ENCODE measurements around the gene SUSD2.

DNA sequence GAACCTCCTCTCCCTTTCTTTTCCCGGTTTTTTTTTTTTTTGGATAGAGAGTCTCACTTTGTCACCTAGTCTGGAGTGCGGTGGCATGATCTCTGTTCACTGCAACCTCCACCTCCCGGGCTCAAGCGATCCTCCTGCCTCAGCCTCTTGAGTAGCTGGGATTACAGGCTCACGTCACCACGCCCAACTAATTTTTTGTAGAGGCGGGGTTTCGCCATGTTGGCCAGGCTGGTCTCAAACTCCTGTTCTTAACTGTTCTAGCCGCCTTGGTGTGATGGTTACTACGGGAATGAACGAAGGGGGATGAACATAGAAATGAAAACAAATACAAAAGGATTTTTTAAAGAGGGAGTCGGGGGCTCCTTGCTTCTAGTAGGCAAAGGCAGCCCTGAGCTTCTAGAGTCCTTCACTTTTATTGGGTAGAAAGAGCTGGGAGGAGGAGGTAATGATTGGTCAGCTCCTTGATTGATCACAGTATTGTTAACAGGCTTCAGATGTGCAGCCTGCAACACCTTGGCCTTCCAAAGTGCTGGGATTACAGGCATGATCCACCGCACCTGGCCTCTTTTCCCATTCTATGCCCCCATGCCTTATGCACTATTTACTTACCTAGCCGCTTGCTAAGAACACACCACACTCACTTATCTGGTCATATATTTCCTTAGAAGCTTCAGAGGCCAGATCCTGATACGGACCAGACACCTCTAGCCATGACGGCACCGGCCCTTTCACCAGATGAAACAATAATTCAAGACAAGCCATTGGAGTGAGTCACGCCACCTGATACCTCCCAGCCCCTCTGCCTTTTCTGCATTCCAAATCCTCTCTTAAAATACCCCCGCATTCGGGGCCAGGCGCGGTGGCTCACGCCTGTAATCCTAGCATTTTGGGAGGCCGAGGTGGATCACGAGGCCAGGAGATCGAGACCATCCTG lies 20.7 kb downstream of the SUSD2 start:
- TF ChIP-seq, protein P1, sequence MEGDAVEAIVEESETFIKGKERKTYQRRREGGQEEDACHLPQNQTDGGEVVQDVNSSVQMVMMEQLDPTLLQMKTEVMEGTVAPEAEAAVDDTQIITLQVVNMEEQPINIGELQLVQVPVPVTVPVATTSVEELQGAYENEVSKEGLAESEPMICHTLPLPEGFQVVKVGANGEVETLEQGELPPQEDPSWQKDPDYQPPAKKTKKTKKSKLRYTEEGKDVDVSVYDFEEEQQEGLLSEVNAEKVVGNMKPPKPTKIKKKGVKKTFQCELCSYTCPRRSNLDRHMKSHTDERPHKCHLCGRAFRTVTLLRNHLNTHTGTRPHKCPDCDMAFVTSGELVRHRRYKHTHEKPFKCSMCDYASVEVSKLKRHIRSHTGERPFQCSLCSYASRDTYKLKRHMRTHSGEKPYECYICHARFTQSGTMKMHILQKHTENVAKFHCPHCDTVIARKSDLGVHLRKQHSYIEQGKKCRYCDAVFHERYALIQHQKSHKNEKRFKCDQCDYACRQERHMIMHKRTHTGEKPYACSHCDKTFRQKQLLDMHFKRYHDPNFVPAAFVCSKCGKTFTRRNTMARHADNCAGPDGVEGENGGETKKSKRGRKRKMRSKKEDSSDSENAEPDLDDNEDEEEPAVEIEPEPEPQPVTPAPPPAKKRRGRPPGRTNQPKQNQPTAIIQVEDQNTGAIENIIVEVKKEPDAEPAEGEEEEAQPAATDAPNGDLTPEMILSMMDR (IDR thresholded peaks at IDR 0.05): no peak
- no peak for TF ChIP-seq POLR2A (IDR thresholded peaks at IDR 0.05)
